ENCODE measurements around the gene MDGA2.

MDGA2 gene

GRCh38 chr14:47149326-47149725, 526.1 kb downstream of the MDGA2 start:
- no peak for DNase-seq (ENCODE audit: low read depth in 2 of 2)

- no peak for DNase-seq (ENCODE audit: low read depth in 2 of 2)
These were observed 526.7 kb downstream of the MDGA2 start for GRCh38 chr14:47148686-47149085.

- no peak for DNase-seq (ENCODE audit: low read depth in 2 of 2)
These were observed 554.8 kb downstream of the MDGA2 start for GRCh38 chr14:47120645-47121044.

GRCh38 chr14:47103771-47104170, 571.6 kb downstream of the MDGA2 start:
- no peak for DNase-seq (ENCODE audit: low read depth in 2 of 2)

- DNase-seq (ENCODE audit: low read depth in 2 of 2), result no peak
These were observed 572.9 kb downstream of the MDGA2 start for GRCh38 chr14:47102472-47102871.

GRCh38 chr14:47085678-47086077, 589.7 kb downstream of the MDGA2 start:
- DNase-seq (ENCODE audit: low read depth in 2 of 2), result no peak

- no peak for DNase-seq (ENCODE audit: low read depth in 2 of 2)
These were observed 610.1 kb downstream of the MDGA2 start for GRCh38 chr14:47065326-47065725.

GRCh38 chr14:47060050-47060449, 615.4 kb downstream of the MDGA2 start:
- no peak for DNase-seq (ENCODE audit: low read depth in 2 of 2)

- DNase-seq (ENCODE audit: low read depth in 2 of 2), result no peak
These were observed 618.0 kb downstream of the MDGA2 start for GRCh38 chr14:47057364-47057763.

GRCh38 chr14:47044841-47045240, 630.6 kb downstream of the MDGA2 start:
- no peak for DNase-seq (ENCODE audit: low read depth in 2 of 2)

GRCh38 chr14:47040550-47040949, 634.9 kb downstream of the MDGA2 start:
- DNase-seq (ENCODE audit: low read depth in 2 of 2), result no peak

- no peak for DNase-seq (ENCODE audit: low read depth in 2 of 2)
These were observed 636.1 kb downstream of the MDGA2 start for GRCh38 chr14:47039336-47039735.

GRCh38 chr14:47022721-47023120, 652.7 kb downstream of the MDGA2 start:
- DNase-seq (ENCODE audit: low read depth in 2 of 2), result no peak

GRCh38 chr14:47020500-47020899, 654.9 kb downstream of the MDGA2 start:
- DNase-seq (ENCODE audit: low read depth in 2 of 2), result no peak

- DNase-seq (ENCODE audit: low read depth in 2 of 2), result no peak
These were observed 662.7 kb downstream of the MDGA2 start for GRCh38 chr14:47012533-47013280.

GRCh38 chr14:47009615-47010014, 665.8 kb downstream of the MDGA2 start:
- DNase-seq (ENCODE audit: low read depth in 2 of 2), result no peak

- no peak for DNase-seq (ENCODE audit: low read depth in 2 of 2)
These were observed 666.7 kb downstream of the MDGA2 start for GRCh38 chr14:47008732-47009131.

GRCh38 chr14:46999661-47000060, 675.7 kb downstream of the MDGA2 start:
- DNase-seq (ENCODE audit: low read depth in 2 of 2), result no peak

GRCh38 chr14:46989566-46989965, 685.8 kb downstream of the MDGA2 start:
- DNase-seq (ENCODE audit: low read depth in 2 of 2), result no peak

- no peak for DNase-seq (ENCODE audit: low read depth in 2 of 2)
These were observed 687.1 kb downstream of the MDGA2 start for GRCh38 chr14:46988312-46988711.

- no peak for DNase-seq (ENCODE audit: low read depth in 2 of 2)
These were observed 689.6 kb downstream of the MDGA2 start for GRCh38 chr14:46985529-46986380.

- no peak for DNase-seq (ENCODE audit: low read depth in 2 of 2)
These were observed 702.1 kb downstream of the MDGA2 start for GRCh38 chr14:46973295-46973694.

GRCh38 chr14:46964378-46964777, 711.0 kb downstream of the MDGA2 start:
- no peak for DNase-seq (ENCODE audit: low read depth in 2 of 2)

All from stimulated activated CD8-positive, alpha-beta memory T cell treated with anti-CD3 and anti-CD28 coated beads, Interleukin-7, amount 100 ng/mL, for 1 hour (primary cell).